ENCODE data around the gene MEF2A. TPM values are rescaled to one million over a fixed set of nuclear protein-coding genes. Genes with fewer than 3 reads are reported as not detected.

Gene MEF2A
- total RNA-seq, 1 experiment from 2014 or later = 30.7 TPM

GRCh38 chr15:99592145-99592791, 26.5 kb downstream of the MEF2A start:
- no peak for TF ChIP-seq E2F5 (CRISPR knock-in tag; IDR thresholded peaks at IDR 0.05)
- no peak for TF ChIP-seq EMX1 (CRISPR knock-in tag; IDR thresholded peaks at IDR 0.05)
- Mint-ChIP-seq H3K36me3 (peaks cover 10% of the 10 kb centered on the region), H3K27ac (peak overlapping the region; percentile 24; the same call in 1 of the 2 replicates), H3K4me1 (peaks cover 65% of the 10 kb centered on the region), H3K27me3 (ENCODE audit: low read depth) (no peaks in the 10 kb centered on the region), H3K9me3 (peaks cover 3% of the 10 kb centered on the region; the same call in 1 of the 2 replicates), H3K4me3 (no peak overlapping the region)
- ATAC-seq (peak; percentile 43; the same call in 1 of the 2 replicates), DNase-seq (ENCODE audit: low spot score) (no peak)
- ChIA-PET CTCF (interaction anchor here (0.8 kb wide), 1 partner anchor 183 kb away, joined by 3 read pairs; no protein-coding TSS in a partner anchor), POLR2A (no interaction called here)

- Mint-ChIP-seq H3K27ac (no peak overlapping the region), H3K9me3 (peaks cover 7% of the 10 kb centered on the region)
These were observed 27.3 kb downstream of the MEF2A start for GRCh38 chr15:99593070-99593469.

GRCh38 chr15:99594916-99595315, 29.1 kb downstream of the MEF2A start:
- Mint-ChIP-seq H3K9me3 (peaks cover 8% of the 10 kb centered on the region), H3K27me3 (ENCODE audit: low read depth) (no peaks in the 10 kb centered on the region), H3K36me3 (peaks cover 25% of the 10 kb centered on the region), H3K4me3 (no peak overlapping the region), H3K4me1 (peaks cover 56% of the 10 kb centered on the region), H3K27ac (no peak overlapping the region)
- ChIA-PET CTCF (no interaction called here), POLR2A (no interaction called here)
- DNase-seq (ENCODE audit: low spot score) (no peak), ATAC-seq (no peak)
- no peak for TF ChIP-seq OVOL2 (CRISPR knock-in tag; IDR thresholded peaks at IDR 0.05; ENCODE audit: borderline replicate concordance)
- TF ChIP-seq, protein P1, sequence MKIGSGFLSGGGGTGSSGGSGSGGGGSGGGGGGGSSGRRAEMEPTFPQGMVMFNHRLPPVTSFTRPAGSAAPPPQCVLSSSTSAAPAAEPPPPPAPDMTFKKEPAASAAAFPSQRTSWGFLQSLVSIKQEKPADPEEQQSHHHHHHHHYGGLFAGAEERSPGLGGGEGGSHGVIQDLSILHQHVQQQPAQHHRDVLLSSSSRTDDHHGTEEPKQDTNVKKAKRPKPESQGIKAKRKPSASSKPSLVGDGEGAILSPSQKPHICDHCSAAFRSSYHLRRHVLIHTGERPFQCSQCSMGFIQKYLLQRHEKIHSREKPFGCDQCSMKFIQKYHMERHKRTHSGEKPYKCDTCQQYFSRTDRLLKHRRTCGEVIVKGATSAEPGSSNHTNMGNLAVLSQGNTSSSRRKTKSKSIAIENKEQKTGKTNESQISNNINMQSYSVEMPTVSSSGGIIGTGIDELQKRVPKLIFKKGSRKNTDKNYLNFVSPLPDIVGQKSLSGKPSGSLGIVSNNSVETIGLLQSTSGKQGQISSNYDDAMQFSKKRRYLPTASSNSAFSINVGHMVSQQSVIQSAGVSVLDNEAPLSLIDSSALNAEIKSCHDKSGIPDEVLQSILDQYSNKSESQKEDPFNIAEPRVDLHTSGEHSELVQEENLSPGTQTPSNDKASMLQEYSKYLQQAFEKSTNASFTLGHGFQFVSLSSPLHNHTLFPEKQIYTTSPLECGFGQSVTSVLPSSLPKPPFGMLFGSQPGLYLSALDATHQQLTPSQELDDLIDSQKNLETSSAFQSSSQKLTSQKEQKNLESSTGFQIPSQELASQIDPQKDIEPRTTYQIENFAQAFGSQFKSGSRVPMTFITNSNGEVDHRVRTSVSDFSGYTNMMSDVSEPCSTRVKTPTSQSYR (CRISPR knock-in tag; IDR thresholded peaks at IDR 0.05) = no peak
- no peak for TF ChIP-seq CTCF (IDR thresholded peaks at IDR 0.05)
- TF ChIP-seq NFATC4 (CRISPR knock-in tag; IDR thresholded peaks at IDR 0.05) = no peak
- TF ChIP-seq EMX1 (CRISPR knock-in tag; IDR thresholded peaks at IDR 0.05) = no peak
- TF ChIP-seq JUN (CRISPR knock-in tag; IDR thresholded peaks at IDR 0.05) = no peak
- no peak for TF ChIP-seq TEAD1 (CRISPR knock-in tag; IDR thresholded peaks at IDR 0.05)
- TF ChIP-seq ZNF121 (CRISPR knock-in tag; IDR thresholded peaks at IDR 0.05) = no peak
- TF ChIP-seq, protein P2, sequence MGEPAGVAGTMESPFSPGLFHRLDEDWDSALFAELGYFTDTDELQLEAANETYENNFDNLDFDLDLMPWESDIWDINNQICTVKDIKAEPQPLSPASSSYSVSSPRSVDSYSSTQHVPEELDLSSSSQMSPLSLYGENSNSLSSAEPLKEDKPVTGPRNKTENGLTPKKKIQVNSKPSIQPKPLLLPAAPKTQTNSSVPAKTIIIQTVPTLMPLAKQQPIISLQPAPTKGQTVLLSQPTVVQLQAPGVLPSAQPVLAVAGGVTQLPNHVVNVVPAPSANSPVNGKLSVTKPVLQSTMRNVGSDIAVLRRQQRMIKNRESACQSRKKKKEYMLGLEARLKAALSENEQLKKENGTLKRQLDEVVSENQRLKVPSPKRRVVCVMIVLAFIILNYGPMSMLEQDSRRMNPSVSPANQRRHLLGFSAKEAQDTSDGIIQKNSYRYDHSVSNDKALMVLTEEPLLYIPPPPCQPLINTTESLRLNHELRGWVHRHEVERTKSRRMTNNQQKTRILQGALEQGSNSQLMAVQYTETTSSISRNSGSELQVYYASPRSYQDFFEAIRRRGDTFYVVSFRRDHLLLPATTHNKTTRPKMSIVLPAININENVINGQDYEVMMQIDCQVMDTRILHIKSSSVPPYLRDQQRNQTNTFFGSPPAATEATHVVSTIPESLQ (CRISPR knock-in tag; IDR thresholded peaks at IDR 0.05) = no peak
- TF ChIP-seq SOX15 (CRISPR knock-in tag; IDR thresholded peaks at IDR 0.05) = no peak

More at GRCh38 chr15:99593070-99593469, 27.3 kb downstream of the MEF2A start:
- Mint-ChIP-seq H3K4me1 (peaks cover 66% of the 10 kb centered on the region), H3K27me3 (ENCODE audit: low read depth) (no peaks in the 10 kb centered on the region), H3K36me3 (peaks cover 16% of the 10 kb centered on the region), H3K4me3 (no peak overlapping the region)
- CTCF ChIA-PET = no interaction called here
- TF ChIP-seq, protein P3, sequence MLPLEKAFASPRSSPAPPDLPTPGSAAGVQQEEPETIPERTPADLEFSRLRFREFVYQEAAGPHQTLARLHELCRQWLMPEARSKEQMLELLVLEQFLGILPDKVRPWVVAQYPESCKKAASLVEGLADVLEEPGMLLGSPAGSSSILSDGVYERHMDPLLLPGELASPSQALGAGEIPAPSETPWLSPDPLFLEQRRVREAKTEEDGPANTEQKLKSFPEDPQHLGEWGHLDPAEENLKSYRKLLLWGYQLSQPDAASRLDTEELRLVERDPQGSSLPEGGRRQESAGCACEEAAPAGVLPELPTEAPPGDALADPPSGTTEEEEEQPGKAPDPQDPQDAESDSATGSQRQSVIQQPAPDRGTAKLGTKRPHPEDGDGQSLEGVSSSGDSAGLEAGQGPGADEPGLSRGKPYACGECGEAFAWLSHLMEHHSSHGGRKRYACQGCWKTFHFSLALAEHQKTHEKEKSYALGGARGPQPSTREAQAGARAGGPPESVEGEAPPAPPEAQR (CRISPR knock-in tag; IDR thresholded peaks at IDR 0.05) = no peak
- no peak for TF ChIP-seq ZNF425 (CRISPR knock-in tag; conservative IDR thresholded peaks at IDR 0.05)
- TF ChIP-seq E2F1 (CRISPR knock-in tag; IDR thresholded peaks at IDR 0.05) = no peak
- no peak for DNase-seq (ENCODE audit: low spot score)
- POLR2A ChIA-PET = no interaction called here
- ATAC-seq = no peak
